OCI-LY7 (cell line): ENCODE measurements around the gene FAM149B1. TPM values are rescaled to one million over a fixed set of nuclear protein-coding genes. Genes with fewer than 3 reads are reported as not detected.

ENCODE experiments used
- BruUV-seq: library from RNA; stranded (reverse); fragments of 400-500 nt; replicated peaks from 2 replicates; lab custom pipeline; 2021; lab: Mats Ljungman, UMichigan
- CTCF ChIA-PET: fragments of 300-600 bp; sonication (Branson Sonifier 250); formaldehyde crosslinking; loops from one replicate; lab custom pipeline; 2022; ENCODE audit warnings: antibody characterized with exemption; ENCODE audit not compliant: unreplicated experiment; lab: Charles Lee
- POLR2A ChIA-PET: fragments of 300-600 bp; sonication (Branson Sonifier 250); formaldehyde crosslinking; loops from one replicate; lab custom pipeline; 2022; ENCODE audit warnings: antibody characterized with exemption; lab: Charles Lee
- DNase-seq: peaks from one replicate; pipeline ENCODE4 v3.0.0-alpha.2; 2015; ENCODE audit warnings: low spot score
- H2AFZ ChIP-seq: fragments of 200-600 bp; sonication (generic), shearing (Covaris generic); 2 replicates; pipeline ENCODE4 v1.6.1; 2014; ENCODE audit warnings: mild to moderate bottlenecking, antibody characterized with exemption, low read length, moderate library complexity
- H3K27ac ChIP-seq: fragments of 200-600 bp; sonication (generic); 2 replicates; pipeline ENCODE4 v1.5.1; 2014; ENCODE audit warnings: mixed run types, low read depth, mild to moderate bottlenecking, moderate library complexity, low read length, inconsistent platforms; ENCODE audit not compliant: poor library complexity, severe bottlenecking
- H3K36me3 ChIP-seq: fragments of 200-600 bp; sonication (generic); 2 replicates; pipeline ENCODE4 v1.6.1; 2014; ENCODE audit warnings: mild to moderate bottlenecking, antibody characterized with exemption, low read length, moderate library complexity, mixed read lengths; ENCODE audit not compliant: insufficient read depth
- H3K4me1 ChIP-seq: fragments of 200-600 bp; sonication (generic); 2 replicates; pipeline ENCODE4 v1.5.1; 2014; ENCODE audit warnings: mild to moderate bottlenecking, low read length; ENCODE audit not compliant: insufficient read depth, poor library complexity, severe bottlenecking
- H3K4me2 ChIP-seq: fragments of 200-600 bp; sonication (generic); 2 replicates; pipeline ENCODE4 v1.6.1; 2014; ENCODE audit warnings: mild to moderate bottlenecking, low read length
- H3K4me3 ChIP-seq: fragments of 200-600 bp; sonication (generic); 2 replicates; pipeline ENCODE4 v1.5.1; 2014; ENCODE audit warnings: mild to moderate bottlenecking, low read depth, low read length; ENCODE audit not compliant: poor library complexity, severe bottlenecking
- H3K79me2 ChIP-seq: fragments of 200-600 bp; sonication (generic); 2 replicates; pipeline ENCODE4 v1.6.1; 2016; ENCODE audit warnings: low read depth, mild to moderate bottlenecking, low read length, moderate library complexity, mixed read lengths; ENCODE audit not compliant: insufficient read depth
- H3K9me2 ChIP-seq: fragments of 200-600 bp; sonication (generic); 2 replicates; pipeline ENCODE4 v1.6.1; 2016; ENCODE audit warnings: mild to moderate bottlenecking, low read length, mixed read lengths; ENCODE audit not compliant: insufficient read depth
- H3K9me3 ChIP-seq: fragments of 200-600 bp; sonication (generic); 2 replicates; pipeline ENCODE4 v1.6.1; 2014; ENCODE audit warnings: mild to moderate bottlenecking, mixed run types, low read length, mixed read lengths
- H4K20me1 ChIP-seq: fragments of 200-600 bp; sonication (generic); 2 replicates; pipeline ENCODE4 v1.6.1; 2014; ENCODE audit warnings: mild to moderate bottlenecking, antibody characterized with exemption, low read length, moderate library complexity, mixed read lengths; ENCODE audit not compliant: insufficient read depth
- CTCF ChIP-seq: fragments of 200-600 bp; sonication (generic); conservative IDR thresholded peaks from 2 replicates; pipeline ENCODE4 v1.5.1; 2014; ENCODE audit warnings: mild to moderate bottlenecking, antibody characterized with exemption, low read length, moderate library complexity, mixed read lengths
- EZH2phosphoT487 ChIP-seq: fragments of 200-600 bp; sonication (generic); IDR thresholded peaks from 2 replicates; pipeline ENCODE4 v1.6.1; 2018; ENCODE audit warnings: low read depth, borderline replicate concordance, mild to moderate bottlenecking, mixed run types, antibody characterized with exemption, low read length, moderate library complexity, mixed read lengths
- intact Hi-C: fragments of 100-400 bp; cut with micrococcal nuclease; formaldehyde crosslinking; loops from one replicate; pipeline ENCODE4 v1.10.0; 2022; ENCODE audit not compliant: unreplicated experiment
- total RNA-seq, 2 experiments: library from RNA; depleted of rRNA in 1 of 2; stranded (reverse); fragments of >200 nt in 1 of 2; shearing (Covaris generic) in 1 of 2; gene quantifications; 2 replicates each; pipeline ENCODE4 v1.2.3, GENCODE V29; 2014 to 2022

The FAM149B1 gene
- total RNA-seq, 2 experiments from 2014 or later: 14.7 to 18.5 TPM

- H3K9me2 ChIP-seq: no peaks in the 10 kb centered on the region
- no peak overlapping the region for H2AFZ ChIP-seq
- H3K27ac ChIP-seq: no peak overlapping the region
- POLR2A ChIA-PET: interaction anchor here (1.4 kb wide), 1 partner anchor 65 kb away, joined by 4 read pairs; no protein-coding TSS in a partner anchor
- no peak overlapping the region for H3K4me2 ChIP-seq
- no peak for TF ChIP-seq CTCF
- H3K4me1 ChIP-seq: no peaks in the 10 kb centered on the region
- no TSS peak for BruUV-seq
- CTCF ChIA-PET: no interaction called here
- peaks cover 73% of the 10 kb centered on the region for H3K36me3 ChIP-seq
- no peaks in the 10 kb centered on the region for H4K20me1 ChIP-seq
- DNase-seq: no peak
- 0 out of 2 replicates have a peak, but pooled peaks cover 6% of the 10 kb centered on the region for H3K9me3 ChIP-seq
- H3K79me2 ChIP-seq: peaks cover 67% of the 10 kb centered on the region
- no peak overlapping the region for H3K4me3 ChIP-seq
- intact Hi-C loops: no loop called here
These were observed 6.8 kb upstream of the FAM149B1 start for GRCh38 chr10:73161079-73161478.

GRCh38 chr10:73161662-73162061 is 6.3 kb upstream of the FAM149B1 start:
- Histone ChIP-seq H3K4me1 (no peaks in the 10 kb centered on the region), H3K9me3 (peaks cover 6% of the 10 kb centered on the region; the same call in 1 of the 2 replicates), H3K27ac (no peak overlapping the region), H2AFZ (no peak overlapping the region), H3K79me2 (peaks cover 73% of the 10 kb centered on the region), H4K20me1 (no peaks in the 10 kb centered on the region), H3K4me3 (no peak overlapping the region), H3K9me2 (no peaks in the 10 kb centered on the region), H3K36me3 (peaks cover 68% of the 10 kb centered on the region), H3K4me2 (no peak overlapping the region)
- POLR2A ChIA-PET: interaction anchor here (1.4 kb wide), 1 partner anchor 66 kb away, joined by 4 read pairs; no protein-coding TSS in a partner anchor
- CTCF ChIA-PET: no interaction called here
- TF ChIP-seq CTCF: no peak
- TF ChIP-seq EZH2phosphoT487: no peak
- no TSS peak for BruUV-seq
- no peak for DNase-seq
- intact Hi-C loops: no loop called here

- intact Hi-C loops: no loop called here
- Histone ChIP-seq H4K20me1 (no peaks in the 10 kb centered on the region), H3K27ac (no peak overlapping the region), H3K9me2 (no peaks in the 10 kb centered on the region), H3K9me3 (peaks cover 6% of the 10 kb centered on the region; the same call in 1 of the 2 replicates), H3K4me2 (no peak overlapping the region), H3K36me3 (peaks cover 63% of the 10 kb centered on the region), H3K79me2 (peaks cover 83% of the 10 kb centered on the region), H3K4me1 (no peaks in the 10 kb centered on the region), H2AFZ (no peak overlapping the region), H3K4me3 (no peak overlapping the region)
- no peak for DNase-seq
- no peak for TF ChIP-seq EZH2phosphoT487
- no peak for TF ChIP-seq CTCF
- ChIA-PET POLR2A (interaction anchor here (1.1 kb wide), 1 partner anchor 187 kb away, joined by 3 read pairs; no protein-coding TSS in a partner anchor), CTCF (no interaction called here)
- BruUV-seq: no TSS peak
These were observed 4.8 kb upstream of the FAM149B1 start for GRCh38 chr10:73163096-73163495.
